HepG2 (cell line): ENCODE measurements around the gene DCPS. TPM values are rescaled to one million over a fixed set of nuclear protein-coding genes. Genes with fewer than 3 reads are reported as not detected.

Experiments
- CREB1 ChIP-seq, 2 experiments: fragments of 450-650 bp in 1 of 2; IDR thresholded peaks; 2 replicates each; pipeline ENCODE4 v1.6.1; 2016 to 2017; ENCODE audit warnings: control low read depth in 1 of 2, mild to moderate bottlenecking in 1 of 2, missing compliant biosample characterization in 1 of 2, missing genetic modification characterization in 1 of 2
- DNMT3B ChIP-seq: conservative IDR thresholded peaks from 2 replicates; pipeline ENCODE4 v1.6.1; 2016; ENCODE audit warnings: missing biosample characterization, control low read depth
- HOXA5 ChIP-seq: sonication (generic); formaldehyde crosslinking; IDR thresholded peaks from 2 replicates; pipeline ENCODE4 v1.4.0; 2020; ENCODE audit warnings: missing genetic modification reagents
- KMT2A ChIP-seq: sonication (generic); formaldehyde crosslinking; IDR thresholded peaks from 2 replicates; pipeline ENCODE4 v1.4.0; 2020; ENCODE audit warnings: missing genetic modification reagents
- MBNL3 ChIP-seq: fragments of 250-450 bp; sonication (Bioruptor Pico); conservative IDR thresholded peaks from 2 replicates; pipeline ENCODE4 v1.8.0; 2022; ENCODE audit warnings: mild to moderate bottlenecking, inconsistent platforms
- MTA3 ChIP-seq: sonication (generic); formaldehyde crosslinking; IDR thresholded peaks from 2 replicates; pipeline ENCODE4 v1.4.0; 2020; ENCODE audit warnings: missing genetic modification reagents
- MXI1 ChIP-seq: IDR thresholded peaks from 3 replicates; pipeline ENCODE4 v1.6.1; 2012; ENCODE audit warnings: low read depth, low read length, inconsistent platforms, borderline replicate concordance
- NCOR1 ChIP-seq: fragments of 200-600 bp; sonication (generic); IDR thresholded peaks from 2 replicates; pipeline ENCODE4 v1.7.0; 2017; ENCODE audit warnings: antibody characterized with exemption, low read length, borderline replicate concordance
- NFRKB ChIP-seq: fragments of 450-650 bp; IDR thresholded peaks from 2 replicates; pipeline ENCODE4 v1.6.1; 2017
- NR2F2 ChIP-seq: IDR thresholded peaks from 2 replicates; pipeline ENCODE4 v1.6.1; 2012; ENCODE audit warnings: low read depth, inconsistent platforms, borderline replicate concordance
- POLR2AphosphoS5 ChIP-seq: IDR thresholded peaks from 2 replicates; pipeline ENCODE4 v1.6.1; 2012; ENCODE audit warnings: low read depth, low read length
- REPIN1 ChIP-seq: sonication (generic); formaldehyde crosslinking; IDR thresholded peaks from 2 replicates; pipeline ENCODE4 v1.8.0; 2022; ENCODE audit warnings: missing genetic modification reagents, low read depth, mild to moderate bottlenecking, borderline replicate concordance
- ZFP90 ChIP-seq: sonication (generic); formaldehyde crosslinking; IDR thresholded peaks from 2 replicates; pipeline ENCODE4 v1.8.0; 2022; ENCODE audit warnings: missing genetic modification reagents, mild to moderate bottlenecking, inconsistent platforms, borderline replicate concordance
- ZNF484 ChIP-seq: sonication (generic); formaldehyde crosslinking; IDR thresholded peaks from 2 replicates; pipeline ENCODE4 v1.5.1; 2020; ENCODE audit warnings: mild to moderate bottlenecking, low read depth, missing genetic modification reagents, borderline replicate concordance
- ZNF556 ChIP-seq: sonication (generic); formaldehyde crosslinking; IDR thresholded peaks from 2 replicates; pipeline ENCODE4 v1.4.0; 2020; ENCODE audit warnings: mild to moderate bottlenecking, missing genetic modification reagents, borderline replicate concordance
- ZNF839 ChIP-seq: sonication (generic); formaldehyde crosslinking; IDR thresholded peaks from 2 replicates; pipeline ENCODE4 v1.4.0; 2020; ENCODE audit warnings: missing genetic modification reagents, mild to moderate bottlenecking, borderline replicate concordance
- ZNF850 ChIP-seq: sonication (generic); formaldehyde crosslinking; conservative IDR thresholded peaks from 2 replicates; pipeline ENCODE4 v1.9.0; 2021; ENCODE audit warnings: mild to moderate bottlenecking, missing genetic modification reagents
- ZNF891 ChIP-seq: sonication (generic); formaldehyde crosslinking; IDR thresholded peaks from 2 replicates; pipeline ENCODE4 v1.5.0; 2020; ENCODE audit warnings: mild to moderate bottlenecking, missing genetic modification reagents
- ZSCAN25 ChIP-seq: sonication (generic); formaldehyde crosslinking; IDR thresholded peaks from 2 replicates; pipeline ENCODE4 v1.8.0; 2022; ENCODE audit warnings: mild to moderate bottlenecking, missing genetic modification reagents
- polyA plus RNA-seq, 8 experiments: library from polyadenylated mRNA; depleted of rRNA in 3 of 8; stranded (reverse) in 7 of 8; unstranded in 1 of 8; fragments of >200 nt; fragmentation: Illumina TruSeq in 4 of 8; extraction: Trizol in 4 of 8; gene quantifications; 2 replicates each; pipeline versions ENCODE4 v1.2.1 to v1.2.3, GENCODE V29; 2011 to 2016; ENCODE audit warnings: low read depth in 4 of 8, missing spikeins in 1 of 8, mixed read lengths in 1 of 8; ENCODE audit not compliant: insufficient read depth in 1 of 8
- total RNA-seq, 5 experiments: library from RNA; depleted of rRNA; stranded (reverse); fragments of >200 nt; fragmentation: Illumina TruSeq; extraction: Trizol; gene quantifications; 2 replicates each; pipeline ENCODE4 v1.2.3, GENCODE V29; 2016; ENCODE audit warnings: low read depth in 1 of 5
- TF ChIP-seq, protein P1 (sequence below): sonication (generic); formaldehyde crosslinking; IDR thresholded peaks from 2 replicates; pipeline ENCODE4 v1.5.1; 2020; ENCODE audit warnings: mild to moderate bottlenecking, missing genetic modification reagents, moderate library complexity
- TF ChIP-seq, protein P2 (sequence below): IDR thresholded peaks from 2 replicates; pipeline ENCODE4 v1.6.1; 2016; ENCODE audit warnings: missing compliant biosample characterization, missing genetic modification reagents, borderline replicate concordance
- TF ChIP-seq, protein P3 (sequence below): sonication (generic); formaldehyde crosslinking; IDR thresholded peaks from 2 replicates; pipeline ENCODE4 v1.4.0; 2020; ENCODE audit warnings: missing genetic modification reagents, borderline replicate concordance
- TF ChIP-seq, protein P4 (sequence below): sonication (generic); formaldehyde crosslinking; IDR thresholded peaks from 2 replicates; pipeline ENCODE4 v1.4.0; 2020; ENCODE audit warnings: missing genetic modification reagents

DCPS gene
- total and polyA plus RNA-seq, 2 of the 13 experiments (the other 11 are each of a cell fraction or from before 2014, with no cell fraction given), result 21.9 to 22.5 TPM

DNA sequence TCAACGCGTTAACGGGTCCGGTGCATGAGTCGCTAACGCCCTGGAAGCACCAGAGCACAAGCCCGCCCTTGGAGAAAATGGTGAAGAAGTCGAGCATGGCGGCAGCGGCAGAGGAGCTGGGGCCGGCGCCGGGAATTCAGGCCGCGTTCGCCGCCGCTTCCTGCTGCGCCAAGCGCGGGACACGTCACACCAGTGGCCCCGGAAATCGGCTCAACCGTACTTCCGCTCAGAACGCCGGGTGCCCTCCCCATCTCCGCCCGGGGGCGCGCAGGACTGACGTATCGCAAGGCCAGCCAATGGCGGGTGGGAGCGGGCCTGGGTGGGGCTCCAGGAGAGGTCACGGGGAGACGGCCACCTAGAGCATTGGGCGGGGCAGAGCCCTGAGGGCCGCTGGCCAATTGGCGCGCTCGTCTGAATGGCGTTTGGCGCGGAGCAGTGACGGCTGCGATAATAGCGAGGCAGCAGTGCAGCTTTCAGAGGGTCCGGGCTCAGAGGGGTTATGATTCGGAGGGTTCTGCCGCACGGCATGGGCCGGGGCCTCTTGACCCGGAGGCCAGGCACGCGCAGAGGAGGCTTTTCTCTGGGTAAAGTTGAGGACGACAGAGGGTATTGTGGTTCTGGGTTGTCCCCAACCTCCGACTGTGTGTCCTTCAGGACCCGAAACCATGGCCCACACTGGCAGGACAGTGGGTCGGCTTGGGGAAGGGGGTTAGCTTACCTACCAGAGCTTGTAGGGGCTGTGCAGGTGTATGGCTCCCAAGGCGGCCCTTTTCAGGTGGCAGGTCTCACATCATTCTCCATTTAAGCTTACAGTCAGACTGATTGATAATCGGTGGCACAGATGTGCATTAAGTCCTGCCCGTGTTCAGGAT, 34.9 kb upstream of the DCPS start, which contains the start of the genes FOXRED1 and SRPRA (continued):
- no peak for TF ChIP-seq MBNL3 (CRISPR knock-in tag)
- TF ChIP-seq NR2F2, result peak; percentile 9; the same call in 1 of the 2 replicates
- TF ChIP-seq MXI1, result peak; percentile 65; the same call in 2 of the 3 replicates
- peak; percentile 50; the same call in 1 of the 2 replicates for TF ChIP-seq ZNF891
- TF ChIP-seq ZNF839 (CRISPR knock-in tag), result no peak
- TF ChIP-seq NCOR1, result peak; percentile 16; the same call in 1 of the 2 replicates
- TF ChIP-seq DNMT3B (CRISPR knock-in tag), result peak; percentile 70
- no peak for TF ChIP-seq ZSCAN25 (CRISPR knock-in tag)
- peak; percentile 95 for TF ChIP-seq ZNF556 (CRISPR knock-in tag)
- TF ChIP-seq, protein P1, sequence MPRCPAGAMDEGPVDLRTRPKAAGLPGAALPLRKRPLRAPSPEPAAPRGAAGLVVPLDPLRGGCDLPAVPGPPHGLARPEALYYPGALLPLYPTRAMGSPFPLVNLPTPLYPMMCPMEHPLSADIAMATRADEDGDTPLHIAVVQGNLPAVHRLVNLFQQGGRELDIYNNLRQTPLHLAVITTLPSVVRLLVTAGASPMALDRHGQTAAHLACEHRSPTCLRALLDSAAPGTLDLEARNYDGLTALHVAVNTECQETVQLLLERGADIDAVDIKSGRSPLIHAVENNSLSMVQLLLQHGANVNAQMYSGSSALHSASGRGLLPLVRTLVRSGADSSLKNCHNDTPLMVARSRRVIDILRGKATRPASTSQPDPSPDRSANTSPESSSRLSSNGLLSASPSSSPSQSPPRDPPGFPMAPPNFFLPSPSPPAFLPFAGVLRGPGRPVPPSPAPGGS (CRISPR knock-in tag), result peak; percentile 83; the same call in 1 of the 2 replicates
- no peak for TF ChIP-seq MTA3 (CRISPR knock-in tag)
- no peak for TF ChIP-seq ZNF484 (CRISPR knock-in tag)
- no peak for TF ChIP-seq NFRKB
- TF ChIP-seq, protein P2, sequence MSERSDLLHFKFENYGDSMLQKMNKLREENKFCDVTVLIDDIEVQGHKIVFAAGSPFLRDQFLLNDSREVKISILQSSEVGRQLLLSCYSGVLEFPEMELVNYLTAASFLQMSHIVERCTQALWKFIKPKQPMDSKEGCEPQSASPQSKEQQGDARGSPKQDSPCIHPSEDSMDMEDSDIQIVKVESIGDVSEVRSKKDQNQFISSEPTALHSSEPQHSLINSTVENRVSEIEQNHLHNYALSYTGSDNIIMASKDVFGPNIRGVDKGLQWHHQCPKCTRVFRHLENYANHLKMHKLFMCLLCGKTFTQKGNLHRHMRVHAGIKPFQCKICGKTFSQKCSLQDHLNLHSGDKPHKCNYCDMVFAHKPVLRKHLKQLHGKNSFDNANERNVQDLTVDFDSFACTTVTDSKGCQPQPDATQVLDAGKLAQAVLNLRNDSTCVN (CRISPR knock-in tag), result no peak; the same call in 1 of the 2 replicates
- peak; percentile 82 for TF ChIP-seq POLR2AphosphoS5
- peak; percentile 86 for TF ChIP-seq HOXA5
- peak; percentile 74 for TF ChIP-seq REPIN1 (CRISPR knock-in tag)
- TF ChIP-seq KMT2A, result peak; percentile 90; the same call in 1 of the 2 replicates
- peak; percentile 99 for TF ChIP-seq CREB1 (IDR thresholded peaks at IDR 0.05)
- peak; percentile 99 for TF ChIP-seq CREB1 (CRISPR knock-in tag; IDR thresholded peaks at IDR 0.05)
- TF ChIP-seq ZFP90, result peak; percentile 66; the same call in 1 of the 2 replicates
- no peak for TF ChIP-seq ZNF850 (CRISPR knock-in tag)
- TF ChIP-seq, protein P3, sequence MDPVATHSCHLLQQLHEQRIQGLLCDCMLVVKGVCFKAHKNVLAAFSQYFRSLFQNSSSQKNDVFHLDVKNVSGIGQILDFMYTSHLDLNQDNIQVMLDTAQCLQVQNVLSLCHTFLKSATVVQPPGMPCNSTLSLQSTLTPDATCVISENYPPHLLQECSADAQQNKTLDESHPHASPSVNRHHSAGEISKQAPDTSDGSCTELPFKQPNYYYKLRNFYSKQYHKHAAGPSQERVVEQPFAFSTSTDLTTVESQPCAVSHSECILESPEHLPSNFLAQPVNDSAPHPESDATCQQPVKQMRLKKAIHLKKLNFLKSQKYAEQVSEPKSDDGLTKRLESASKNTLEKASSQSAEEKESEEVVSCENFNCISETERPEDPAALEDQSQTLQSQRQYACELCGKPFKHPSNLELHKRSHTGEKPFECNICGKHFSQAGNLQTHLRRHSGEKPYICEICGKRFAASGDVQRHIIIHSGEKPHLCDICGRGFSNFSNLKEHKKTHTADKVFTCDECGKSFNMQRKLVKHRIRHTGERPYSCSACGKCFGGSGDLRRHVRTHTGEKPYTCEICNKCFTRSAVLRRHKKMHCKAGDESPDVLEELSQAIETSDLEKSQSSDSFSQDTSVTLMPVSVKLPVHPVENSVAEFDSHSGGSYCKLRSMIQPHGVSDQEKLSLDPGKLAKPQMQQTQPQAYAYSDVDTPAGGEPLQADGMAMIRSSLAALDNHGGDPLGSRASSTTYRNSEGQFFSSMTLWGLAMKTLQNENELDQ (CRISPR knock-in tag), result no peak; the same call in 1 of the 2 replicates
- TF ChIP-seq, protein P4, sequence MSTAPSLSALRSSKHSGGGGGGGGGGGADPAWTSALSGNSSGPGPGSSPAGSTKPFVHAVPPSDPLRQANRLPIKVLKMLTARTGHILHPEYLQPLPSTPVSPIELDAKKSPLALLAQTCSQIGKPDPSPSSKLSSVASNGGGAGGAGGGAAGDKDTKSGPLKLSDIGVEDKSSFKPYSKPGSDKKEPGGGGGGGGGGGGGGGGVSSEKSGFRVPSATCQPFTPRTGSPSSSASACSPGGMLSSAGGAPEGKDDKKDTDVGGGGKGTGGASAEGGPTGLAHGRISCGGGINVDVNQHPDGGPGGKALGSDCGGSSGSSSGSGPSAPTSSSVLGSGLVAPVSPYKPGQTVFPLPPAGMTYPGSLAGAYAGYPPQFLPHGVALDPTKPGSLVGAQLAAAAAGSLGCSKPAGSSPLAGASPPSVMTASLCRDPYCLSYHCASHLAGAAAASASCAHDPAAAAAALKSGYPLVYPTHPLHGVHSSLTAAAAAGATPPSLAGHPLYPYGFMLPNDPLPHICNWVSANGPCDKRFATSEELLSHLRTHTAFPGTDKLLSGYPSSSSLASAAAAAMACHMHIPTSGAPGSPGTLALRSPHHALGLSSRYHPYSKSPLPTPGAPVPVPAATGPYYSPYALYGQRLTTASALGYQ, result no peak; the same call in 1 of the 2 replicates
